Astrocyte of the spinal cord (primary cell): ENCODE measurements around the gene CCDC40.

Experiments used
- DNase-seq: peaks from one replicate; pipeline ENCODE4 v3.0.0; 2011; ENCODE audit warnings: low read depth, low spot score
- H3K4me3 ChIP-seq: 2 replicates; pipeline ENCODE4 v1.5.1; 2011; ENCODE audit warnings: low read depth, mild to moderate bottlenecking, low read length, moderate library complexity
- in situ Hi-C: cut with HindIII; loops from 2 replicates; pipeline ENCODE4 v1.10.0; 2017; ENCODE audit warnings: low sequenced_read_pairs
- TF ChIP-seq, protein P1 (sequence below): IDR thresholded peaks from 2 replicates; pipeline ENCODE4 v1.5.1; 2012; ENCODE audit warnings: low read depth, mild to moderate bottlenecking, low read length, inconsistent platforms

The CCDC40 gene

DNA sequence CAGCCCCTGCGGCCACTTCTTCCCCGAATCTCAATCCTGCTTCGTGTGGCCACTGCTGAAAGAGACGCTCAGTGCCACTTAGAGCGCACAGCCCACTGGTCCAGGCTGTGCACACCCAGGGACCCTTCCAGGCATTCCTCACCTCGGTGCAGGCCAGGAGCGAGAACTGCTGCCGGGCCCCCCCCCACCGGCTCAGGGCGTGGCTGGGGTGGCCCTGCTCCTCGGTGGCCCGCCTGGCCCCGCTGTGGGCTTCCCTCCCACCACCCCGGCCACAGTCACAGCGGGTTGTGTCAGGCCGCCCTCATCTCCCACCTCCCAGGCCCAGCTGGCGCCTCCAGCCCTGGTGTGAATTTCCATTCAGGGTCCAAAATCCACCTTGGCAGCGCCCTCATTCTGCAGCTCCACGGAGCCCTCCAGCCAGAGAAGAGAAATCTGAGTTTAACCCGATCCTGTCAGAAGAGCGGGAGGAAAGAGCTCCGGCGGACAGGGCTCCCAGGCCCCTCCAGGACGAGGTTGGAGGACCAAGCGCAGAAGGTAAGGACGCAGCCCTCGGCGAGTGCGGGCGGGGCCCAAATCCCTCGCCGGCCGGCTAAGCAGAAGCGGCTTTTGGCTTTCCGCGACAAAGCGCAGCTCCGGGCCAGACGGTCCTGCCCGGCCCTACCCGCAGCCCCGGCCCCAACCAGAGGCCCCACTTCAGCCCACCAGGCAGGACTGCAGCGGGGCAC is 12.8 kb upstream of the CCDC40 start:
- in situ Hi-C loops, result no loop called here
- H3K4me3 ChIP-seq, result no peak overlapping the region
- TF ChIP-seq, protein P1, sequence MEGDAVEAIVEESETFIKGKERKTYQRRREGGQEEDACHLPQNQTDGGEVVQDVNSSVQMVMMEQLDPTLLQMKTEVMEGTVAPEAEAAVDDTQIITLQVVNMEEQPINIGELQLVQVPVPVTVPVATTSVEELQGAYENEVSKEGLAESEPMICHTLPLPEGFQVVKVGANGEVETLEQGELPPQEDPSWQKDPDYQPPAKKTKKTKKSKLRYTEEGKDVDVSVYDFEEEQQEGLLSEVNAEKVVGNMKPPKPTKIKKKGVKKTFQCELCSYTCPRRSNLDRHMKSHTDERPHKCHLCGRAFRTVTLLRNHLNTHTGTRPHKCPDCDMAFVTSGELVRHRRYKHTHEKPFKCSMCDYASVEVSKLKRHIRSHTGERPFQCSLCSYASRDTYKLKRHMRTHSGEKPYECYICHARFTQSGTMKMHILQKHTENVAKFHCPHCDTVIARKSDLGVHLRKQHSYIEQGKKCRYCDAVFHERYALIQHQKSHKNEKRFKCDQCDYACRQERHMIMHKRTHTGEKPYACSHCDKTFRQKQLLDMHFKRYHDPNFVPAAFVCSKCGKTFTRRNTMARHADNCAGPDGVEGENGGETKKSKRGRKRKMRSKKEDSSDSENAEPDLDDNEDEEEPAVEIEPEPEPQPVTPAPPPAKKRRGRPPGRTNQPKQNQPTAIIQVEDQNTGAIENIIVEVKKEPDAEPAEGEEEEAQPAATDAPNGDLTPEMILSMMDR, result no peak
- no peak for DNase-seq

DNA sequence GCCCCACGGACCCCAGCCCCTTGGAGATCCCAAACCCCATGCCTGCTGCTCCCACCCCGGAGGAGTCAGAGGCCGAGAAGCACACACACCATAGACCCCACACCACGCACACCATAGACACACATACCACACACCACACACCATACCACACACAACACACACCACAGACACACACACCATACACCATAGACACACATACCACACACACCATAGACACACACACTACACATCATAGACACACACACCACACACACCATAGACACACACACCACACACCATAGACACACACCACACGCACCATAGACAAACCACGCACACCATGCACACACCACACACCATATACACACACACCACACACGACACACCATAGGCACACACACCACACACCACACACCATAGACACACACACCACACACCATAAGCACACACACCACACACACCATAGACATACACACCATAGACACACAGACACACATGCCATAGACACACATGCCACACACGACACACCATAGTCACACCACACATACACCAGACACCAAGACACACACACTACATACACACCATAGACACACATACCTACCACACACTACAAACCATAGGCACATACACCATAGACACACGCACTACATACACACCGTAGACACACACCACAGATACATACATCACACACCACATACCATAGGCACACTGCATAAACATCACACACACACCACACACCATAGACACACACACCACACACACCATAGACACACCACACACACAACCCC is 12.1 kb upstream of the CCDC40 start:
- no peak for DNase-seq
- TF ChIP-seq, protein P1, result no peak
- in situ Hi-C loops, result no loop called here
- H3K4me3 ChIP-seq, result no peak overlapping the region

DNA sequence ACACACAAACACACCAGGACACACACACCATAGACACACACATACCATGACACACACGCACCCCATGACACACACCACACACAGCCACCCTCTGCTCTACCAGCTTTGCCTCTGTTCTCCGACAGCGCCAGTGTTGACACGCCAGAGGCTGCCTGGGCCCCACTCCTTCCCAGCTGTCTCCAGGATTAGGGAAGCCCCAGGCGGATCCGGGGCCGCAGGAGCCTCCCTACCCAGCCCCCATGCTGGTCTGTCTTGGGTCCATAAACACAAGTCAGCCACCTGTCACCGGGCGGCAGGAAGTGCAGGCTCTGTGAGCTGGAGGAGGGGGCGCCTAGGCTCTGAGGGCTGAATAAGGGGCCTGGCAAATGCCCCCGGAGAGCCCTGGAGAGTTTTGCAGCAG is 11.3 kb upstream of the CCDC40 start:
- no peak overlapping the region for H3K4me3 ChIP-seq
- in situ Hi-C loops, result no loop called here
- TF ChIP-seq, protein P1, result no peak
- DNase-seq, result no peak

DNA sequence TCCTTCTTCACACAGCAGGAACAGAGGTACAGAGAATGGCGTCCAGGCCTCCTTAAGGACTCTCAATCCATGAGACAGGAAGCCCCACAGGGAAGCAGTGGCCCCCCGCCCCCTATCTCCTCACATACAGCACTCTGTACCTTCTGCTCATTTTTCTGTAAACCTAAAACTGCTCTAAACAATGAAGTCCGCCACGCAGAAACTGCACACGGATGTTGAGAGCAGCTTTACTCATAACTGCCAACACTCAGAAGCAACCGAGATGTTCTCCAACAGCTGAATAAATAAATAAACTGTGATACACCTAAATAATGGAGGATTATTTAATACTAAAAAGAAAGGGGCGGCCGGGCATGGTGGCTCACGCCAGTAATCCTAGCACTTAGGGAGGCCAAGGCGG is 10.6 kb upstream of the CCDC40 start:
- TF ChIP-seq, protein P1, result no peak
- H3K4me3 ChIP-seq, result no peak overlapping the region
- in situ Hi-C loops, result no loop called here
- no peak for DNase-seq

DNA sequence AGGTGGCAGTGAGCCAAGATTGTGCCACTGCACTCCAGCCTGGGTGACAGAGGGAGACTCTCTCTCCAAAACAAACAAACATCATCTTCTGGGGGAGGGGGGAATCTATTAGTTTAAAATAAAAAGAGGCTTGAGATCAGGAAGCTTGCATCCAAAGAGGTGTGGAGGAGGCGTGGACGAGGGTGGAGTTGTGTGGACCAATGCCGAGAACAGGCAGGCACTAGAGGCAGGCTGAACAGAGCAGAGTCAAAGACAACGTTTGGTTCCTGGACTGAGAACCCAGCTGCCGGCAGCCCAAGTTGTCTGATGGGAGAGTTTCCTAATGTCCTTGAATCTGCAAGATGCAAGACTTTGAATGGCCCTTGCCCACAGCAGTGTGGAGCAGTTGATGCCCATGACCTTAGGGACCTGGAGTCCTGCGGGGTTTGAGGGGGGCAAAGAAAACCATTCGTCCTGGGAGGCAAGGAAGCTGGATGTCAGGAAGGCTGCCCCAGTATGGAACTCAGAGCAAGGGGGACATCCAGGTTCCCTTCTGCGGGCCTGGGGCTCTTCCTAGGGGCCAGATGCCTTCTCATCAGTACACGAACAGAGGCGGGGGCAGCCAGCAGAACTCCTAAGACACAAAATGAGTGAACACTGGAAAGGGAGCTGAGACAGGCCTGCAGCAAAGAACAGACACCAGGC is 9.9 kb upstream of the CCDC40 start:
- TF ChIP-seq, protein P1, result no peak
- in situ Hi-C loops, result no loop called here
- no peak for DNase-seq
- no peak overlapping the region for H3K4me3 ChIP-seq

DNA sequence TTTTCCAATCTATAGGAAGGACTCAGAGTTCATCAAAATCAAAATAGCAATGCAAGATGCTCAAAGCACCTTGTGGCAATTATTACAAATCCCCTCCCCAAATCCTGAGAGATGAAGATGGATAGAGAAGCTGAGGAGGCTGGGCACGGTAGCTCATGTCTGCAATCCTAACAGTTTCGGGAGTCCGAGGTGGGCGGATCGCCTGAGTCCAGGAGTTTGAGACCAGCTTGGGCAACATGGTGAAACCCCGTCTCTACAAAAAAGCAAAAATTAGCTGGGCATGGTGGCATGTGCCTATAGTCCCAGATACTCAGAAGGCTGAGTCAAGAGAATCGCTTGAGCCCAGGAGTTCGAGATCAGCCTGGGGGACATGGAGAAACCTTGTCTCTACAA is 9.4 kb upstream of the CCDC40 start:
- in situ Hi-C loops, result no loop called here
- no peak for DNase-seq
- no peak overlapping the region for H3K4me3 ChIP-seq
- TF ChIP-seq, protein P1, result no peak
